GM19467 (cell line): Measurements from ENCODE around the gene HIVEP3.

Experiments used
- ATAC-seq: cut with Tn5 transposase; IDR thresholded peaks from one replicate; pipeline ENCODE4 v1.9.1; 2021; ENCODE audit warnings: mild to moderate bottlenecking, moderate library complexity; ENCODE audit not compliant: unreplicated experiment

Gene HIVEP3

GRCh38 chr1:41850029-41850428 is 68.7 kb downstream of the HIVEP3 start:
- ATAC-seq = no peak

GRCh38 chr1:41849211-41849759 is 69.4 kb downstream of the HIVEP3 start:
- ATAC-seq = no peak

- no peak for ATAC-seq
These were observed 70.3 kb downstream of the HIVEP3 start for GRCh38 chr1:41848216-41848952.

GRCh38 chr1:41847733-41848132 is 71.0 kb downstream of the HIVEP3 start:
- ATAC-seq = no peak

- ATAC-seq = no peak
These were observed 71.9 kb downstream of the HIVEP3 start for GRCh38 chr1:41846625-41847405.

GRCh38 chr1:41844781-41845272 is 73.9 kb downstream of the HIVEP3 start:
- ATAC-seq = no peak

- no peak for ATAC-seq
These were observed 74.5 kb downstream of the HIVEP3 start for GRCh38 chr1:41844255-41844654.

- ATAC-seq = no peak
These were observed 75.5 kb downstream of the HIVEP3 start for GRCh38 chr1:41842993-41843755.

- ATAC-seq = no peak
These were observed 76.4 kb downstream of the HIVEP3 start for GRCh38 chr1:41842326-41842725.

GRCh38 chr1:41840592-41841246 is 78.0 kb downstream of the HIVEP3 start:
- no peak for ATAC-seq

- ATAC-seq = no peak
These were observed 80.5 kb downstream of the HIVEP3 start for GRCh38 chr1:41838266-41838665.

- no peak for ATAC-seq
These were observed 81.0 kb downstream of the HIVEP3 start for GRCh38 chr1:41837691-41838090.

- ATAC-seq = no peak
These were observed 83.2 kb downstream of the HIVEP3 start for GRCh38 chr1:41835485-41835884.

GRCh38 chr1:41833519-41834000 is 85.2 kb downstream of the HIVEP3 start:
- no peak for ATAC-seq

- no peak for ATAC-seq
These were observed 88.0 kb downstream of the HIVEP3 start for GRCh38 chr1:41830726-41831125.

GRCh38 chr1:41827991-41828570 is 90.6 kb downstream of the HIVEP3 start:
- ATAC-seq = no peak

GRCh38 chr1:41823471-41823870 is 95.3 kb downstream of the HIVEP3 start:
- ATAC-seq = no peak

GRCh38 chr1:41822866-41823265 is 95.9 kb downstream of the HIVEP3 start:
- ATAC-seq = no peak

- ATAC-seq = no peak
These were observed 98.9 kb downstream of the HIVEP3 start for GRCh38 chr1:41819843-41820242.

GRCh38 chr1:41819069-41819468 is 99.7 kb downstream of the HIVEP3 start:
- ATAC-seq = no peak
